OCI-M2 (cell line): ENCODE data around the gene KHDRBS2.

Source experiments
- DNase-seq: peaks from one replicate; lab custom pipeline; 2025; ENCODE audit not compliant: unreplicated experiment; lab: John Stamatoyannopoulos, UW

KHDRBS2 gene

DNA sequence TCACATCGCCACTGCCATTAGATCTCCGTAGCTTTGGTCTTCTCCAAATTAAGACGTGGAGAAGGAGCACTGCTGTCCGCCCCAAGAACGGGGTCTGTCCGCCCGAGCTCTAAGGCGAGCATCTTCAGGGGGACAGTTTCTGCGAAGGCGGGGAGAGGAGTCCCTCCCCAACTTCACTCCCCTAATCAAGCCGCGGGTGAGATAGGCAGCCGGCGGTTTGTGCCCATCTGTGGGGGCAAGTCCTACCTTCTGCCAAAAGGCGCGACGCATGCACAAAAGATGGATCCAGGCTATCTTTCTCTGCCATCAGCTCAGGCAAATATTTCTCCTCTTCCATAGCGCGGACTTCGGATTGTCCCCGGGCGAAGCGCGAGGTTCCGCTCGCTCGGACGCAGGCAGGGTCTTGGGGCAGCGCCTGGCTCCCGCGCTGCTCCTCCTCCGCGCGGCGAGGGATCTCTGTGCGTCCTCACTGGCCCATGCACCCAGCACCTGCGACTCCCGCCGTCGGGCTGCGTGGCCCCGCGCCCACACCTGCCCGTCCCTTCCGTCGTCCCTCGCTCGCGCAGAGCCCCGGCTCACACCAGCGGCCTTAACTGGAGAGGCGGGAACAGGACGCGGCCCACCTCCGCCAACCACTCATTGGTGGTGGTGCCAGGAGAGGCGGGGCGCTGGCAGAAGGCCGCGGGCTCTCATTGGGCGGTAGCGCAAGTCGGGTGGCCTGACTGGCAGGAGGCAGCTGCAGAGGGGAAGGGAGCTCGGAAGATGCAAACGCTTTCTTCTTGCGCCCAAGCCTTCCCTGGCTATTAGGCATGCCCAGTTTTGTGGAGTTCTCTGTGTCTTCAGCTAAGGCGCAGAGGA, at the start of gene KHDRBS2:
TSS of gene KHDRBS2 (minus strand) at position 614 of the 858 bp plus-strand sequence.
- DNase-seq, result no peak

DNA sequence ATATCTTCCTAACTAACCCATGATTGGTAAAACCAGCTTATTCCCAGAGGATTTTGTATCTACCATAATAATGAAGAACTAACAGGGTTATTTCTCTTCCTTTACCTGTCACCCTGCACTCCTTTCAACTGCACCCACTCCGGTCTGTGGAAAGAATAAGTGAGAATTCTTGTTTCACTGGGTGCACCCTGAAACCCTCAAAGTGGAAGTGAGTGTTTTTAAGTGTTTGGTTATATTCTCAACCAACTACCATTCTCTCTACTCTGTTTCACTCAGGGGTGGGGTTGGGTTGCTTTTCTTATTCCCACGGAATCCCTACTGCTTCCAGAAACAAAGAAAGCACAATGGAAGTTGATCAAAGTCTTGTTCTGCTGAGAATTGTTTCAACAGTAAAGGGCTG, 42.6 kb upstream of the KHDRBS2 start:
- DNase-seq, result no peak

DNA sequence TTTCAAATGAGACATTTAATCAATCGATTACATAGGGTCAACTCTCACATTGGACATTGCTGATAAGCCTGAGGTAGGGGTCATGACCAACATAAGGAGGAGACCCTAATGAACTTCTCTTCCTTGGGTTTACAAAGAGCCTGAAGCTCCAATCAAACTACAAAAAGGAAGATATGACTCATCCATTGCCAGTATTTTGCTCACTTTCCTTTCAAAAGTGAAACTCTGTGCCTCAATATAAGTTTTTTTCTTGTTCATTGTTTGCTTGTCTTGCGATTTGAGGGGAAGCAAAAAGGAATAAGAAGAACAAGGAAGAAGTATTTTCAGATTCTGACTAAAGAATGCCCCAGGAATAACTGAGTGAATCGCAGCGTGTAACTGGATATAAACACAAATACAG, 38.8 kb upstream of the KHDRBS2 start:
- DNase-seq, result no peak

DNA sequence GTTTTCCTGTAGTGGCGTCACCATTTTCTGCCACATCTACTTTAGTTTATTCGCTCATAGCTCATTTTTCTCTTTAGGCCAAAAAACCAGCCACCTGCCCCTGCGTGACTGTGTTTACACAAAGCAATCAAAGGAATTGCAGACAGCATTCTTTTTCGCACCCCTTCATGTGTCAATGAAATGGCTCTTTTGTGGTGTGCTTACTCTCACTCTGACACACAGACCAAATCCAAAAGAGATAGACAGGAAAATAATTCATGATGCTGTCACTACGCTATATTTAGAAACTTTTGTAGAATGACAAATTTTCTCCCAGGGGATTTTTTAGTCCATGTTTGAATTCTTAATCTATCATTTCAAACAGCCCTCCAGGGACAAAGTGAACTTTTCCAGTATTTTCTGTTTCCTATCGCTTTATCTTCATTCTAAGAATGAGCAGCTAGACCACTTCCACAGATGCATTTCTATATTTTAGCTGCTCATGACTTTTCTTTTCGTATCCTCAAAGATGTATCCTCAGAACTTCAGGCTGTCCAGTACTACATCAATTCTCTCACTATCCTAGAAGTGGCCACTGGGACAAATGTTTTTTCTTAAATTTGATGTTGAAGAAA, 37.9 kb upstream of the KHDRBS2 start:
- no peak for DNase-seq

DNA sequence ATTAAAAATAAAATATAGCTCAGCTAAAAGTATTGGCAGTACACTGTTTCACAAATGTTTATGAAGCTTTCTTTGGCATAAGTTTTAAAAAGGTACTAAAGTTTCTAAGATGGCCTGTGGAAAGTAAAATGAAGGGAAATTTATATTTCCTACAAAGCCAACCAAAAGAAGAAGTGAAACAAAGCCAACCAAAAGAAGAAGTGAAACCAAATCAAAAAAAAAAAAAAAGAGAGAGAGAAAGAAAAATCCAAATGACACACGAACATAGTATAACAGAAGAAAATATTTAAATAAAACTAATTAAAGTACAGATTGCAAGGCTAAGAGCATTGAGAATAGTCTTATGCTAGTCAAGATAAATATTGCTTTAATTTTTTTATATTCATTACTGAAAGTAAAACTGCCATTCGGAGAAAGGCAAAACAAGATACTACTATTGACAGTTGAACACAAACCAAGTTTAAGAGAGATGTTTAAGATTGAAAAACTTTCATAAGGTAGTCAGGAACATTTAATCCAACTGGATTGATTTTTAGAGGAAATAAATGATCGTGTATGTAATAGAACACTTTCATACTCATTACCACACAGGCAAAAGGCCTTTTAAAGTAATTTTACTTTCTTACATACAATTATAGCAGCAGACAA, 12.8 kb upstream of the KHDRBS2 start:
- no peak for DNase-seq

DNA sequence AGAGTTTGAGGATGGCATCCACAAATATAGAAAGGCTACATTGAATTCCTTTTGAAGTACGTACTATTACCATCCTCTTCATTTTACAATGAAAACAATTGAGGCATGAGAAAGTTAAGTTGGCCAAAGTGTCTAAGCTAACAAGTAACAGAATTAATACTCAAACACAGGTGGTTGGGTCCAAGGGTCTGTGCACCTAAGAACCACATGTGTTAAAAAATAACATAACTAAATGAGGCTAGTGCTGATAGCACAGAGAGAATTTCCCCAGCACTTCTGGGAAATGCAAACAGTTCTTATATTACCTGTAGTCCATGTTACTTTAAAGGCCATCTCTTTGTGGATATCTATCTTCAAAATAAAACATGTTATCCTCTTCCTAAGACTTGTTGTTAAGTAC, 10.5 kb upstream of the KHDRBS2 start:
- DNase-seq, result no peak

DNA sequence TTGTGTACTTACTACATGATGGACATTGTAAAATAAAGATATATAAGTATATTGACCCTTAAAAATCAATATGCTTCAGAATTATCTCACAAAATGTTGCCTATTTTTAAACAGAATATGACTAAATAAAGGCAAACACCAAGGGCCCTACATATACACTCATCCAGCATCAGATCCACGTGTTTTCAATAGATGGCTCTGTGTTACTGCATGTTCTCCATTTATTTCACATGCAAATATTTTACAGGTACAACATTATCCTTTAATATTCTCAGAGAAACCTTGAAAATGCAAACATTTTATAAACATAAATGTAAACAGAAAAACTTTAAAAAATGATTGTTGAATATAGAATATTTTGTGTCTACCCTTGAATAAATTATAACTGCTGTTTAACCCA, 2.9 kb upstream of the KHDRBS2 start:
- no peak for DNase-seq

DNA sequence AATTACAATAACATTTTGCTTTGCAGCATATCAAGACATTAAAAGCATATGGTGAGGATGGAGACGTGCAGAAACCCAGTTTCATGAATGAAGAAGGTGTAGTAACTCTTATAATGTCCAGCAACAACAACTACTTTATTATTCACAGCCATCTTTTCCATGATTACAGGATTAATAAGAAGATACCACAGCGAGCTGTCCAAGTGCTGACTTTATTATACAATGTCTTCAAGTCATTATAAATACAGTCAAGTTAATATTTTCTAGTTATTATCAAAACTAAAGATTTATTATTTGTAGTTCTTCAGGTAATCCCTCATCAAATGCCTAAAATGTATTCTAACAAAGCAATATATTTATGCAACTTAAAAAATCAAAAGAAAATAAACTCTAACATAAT, 2.5 kb upstream of the KHDRBS2 start:
- no peak for DNase-seq

DNA sequence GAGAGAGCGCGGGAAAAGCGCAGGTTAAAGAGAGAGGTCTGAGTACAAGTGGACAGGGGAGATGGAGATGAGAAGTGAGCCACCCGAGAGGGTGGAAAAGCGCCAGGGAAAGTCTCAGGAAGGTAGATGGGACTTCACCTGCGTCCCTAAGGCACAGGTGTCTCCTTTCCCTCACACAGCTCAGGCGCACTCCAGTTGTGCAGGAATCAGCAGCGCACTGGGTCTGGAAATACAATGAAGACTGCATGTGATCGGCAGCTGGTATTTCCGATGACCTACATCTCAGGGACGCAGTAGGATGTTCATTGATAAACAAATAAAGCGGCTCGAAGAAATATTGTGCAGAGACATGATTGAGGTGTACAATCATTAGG, 432 bp upstream of the KHDRBS2 start:
- no peak for DNase-seq

DNA sequence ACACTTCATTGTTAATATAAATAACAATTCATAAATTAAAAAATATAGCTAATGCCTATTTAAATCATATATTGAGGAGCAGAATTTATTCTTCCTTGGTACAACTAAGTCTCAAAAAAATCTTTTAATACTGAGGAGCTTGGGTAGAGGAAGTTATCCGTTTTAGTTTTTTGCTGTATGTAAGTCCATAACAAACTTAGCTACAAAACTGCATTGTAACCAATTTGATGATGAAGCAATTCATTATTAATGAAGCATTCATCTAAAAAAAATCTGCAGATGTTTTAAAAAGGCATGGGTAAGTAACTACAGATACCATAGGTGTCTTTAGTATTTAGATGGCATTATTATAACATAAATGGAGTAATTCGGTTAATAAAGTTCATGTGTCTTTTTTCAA, 1.3 kb downstream of the KHDRBS2 start:
- DNase-seq, result no peak

DNA sequence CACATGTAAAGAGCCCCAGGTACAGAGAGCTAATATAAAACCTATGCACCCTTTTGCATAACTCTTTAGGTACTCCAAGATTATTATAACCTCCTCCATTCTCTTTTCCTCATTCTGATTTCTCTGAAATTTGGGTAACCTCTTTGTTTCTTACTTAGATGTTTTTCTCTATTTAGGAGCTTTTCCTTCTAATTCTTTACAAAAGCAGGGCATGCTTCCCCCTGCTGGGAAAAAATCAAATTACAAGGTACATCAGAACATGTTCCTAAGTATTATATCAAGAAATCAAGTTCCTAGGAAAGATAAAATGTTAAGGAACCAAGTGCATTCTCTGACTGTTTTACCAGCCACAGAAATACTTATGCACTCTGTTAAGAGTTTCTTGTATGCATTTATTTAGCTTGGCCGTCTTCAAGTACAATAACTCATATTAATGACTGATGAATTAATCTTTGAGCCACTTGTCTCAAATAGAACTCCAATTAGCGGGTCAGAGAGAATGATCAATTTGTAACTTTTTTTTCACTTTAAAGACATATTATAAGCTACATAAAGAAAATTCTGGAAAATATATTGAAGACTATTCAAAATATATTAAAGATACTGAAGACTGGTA, 2.1 kb downstream of the KHDRBS2 start:
- DNase-seq, result no peak

DNA sequence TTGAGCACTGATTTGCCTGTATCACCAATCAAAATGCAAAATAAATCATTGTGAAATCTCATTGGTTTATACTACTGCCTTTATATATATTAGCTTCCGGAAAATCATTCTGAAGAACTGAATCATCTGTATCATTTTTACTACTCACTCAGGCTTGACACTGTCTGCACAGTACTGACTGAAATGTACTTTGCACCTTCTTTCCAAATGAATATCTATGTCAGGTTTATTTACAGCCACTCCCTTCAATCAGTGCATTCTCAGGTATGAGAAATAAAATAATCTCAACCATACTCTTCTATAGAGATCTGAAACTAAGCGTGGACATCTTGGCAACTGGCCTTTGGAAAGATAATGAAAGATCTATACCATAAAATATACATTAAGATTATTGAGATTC, 2.7 kb downstream of the KHDRBS2 start:
- no peak for DNase-seq

DNA sequence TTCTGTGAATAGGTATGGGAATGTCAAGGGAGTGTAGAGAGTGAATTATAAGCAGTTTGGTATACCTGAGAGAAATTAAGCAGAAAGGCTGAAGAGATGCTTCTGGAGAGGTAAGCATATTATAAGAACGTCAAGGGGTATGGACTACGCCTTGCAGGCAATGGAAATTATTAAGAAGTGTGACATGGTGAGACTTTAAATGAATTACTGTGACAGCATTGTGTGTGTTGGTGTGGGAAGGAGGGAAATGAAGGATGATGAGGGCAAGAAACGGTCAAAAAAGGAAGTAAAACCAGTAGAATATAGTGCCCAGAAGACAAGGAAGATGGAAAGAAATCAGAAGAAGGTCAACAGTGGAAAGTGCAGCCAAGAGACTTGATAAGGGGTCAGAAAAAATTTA, 5.9 kb downstream of the KHDRBS2 start:
- no peak for DNase-seq

DNA sequence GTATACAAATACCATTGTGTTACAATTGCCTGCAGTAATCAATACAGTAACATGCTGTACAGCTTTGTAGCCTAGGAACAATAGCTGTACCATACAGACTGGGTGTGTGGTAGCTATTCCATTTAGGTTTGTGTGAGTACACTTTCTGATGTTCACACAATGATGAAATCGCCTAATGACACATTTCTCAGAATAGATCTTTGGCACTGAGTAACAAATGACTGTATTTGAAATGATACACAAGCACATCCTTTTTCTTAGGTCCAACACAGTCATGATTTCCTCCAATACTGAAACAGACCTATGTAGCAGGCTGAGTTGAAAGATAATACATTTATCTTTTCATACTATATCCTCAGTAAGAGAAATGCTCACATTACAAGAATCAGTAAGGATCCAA, 13.9 kb downstream of the KHDRBS2 start:
- DNase-seq, result no peak

DNA sequence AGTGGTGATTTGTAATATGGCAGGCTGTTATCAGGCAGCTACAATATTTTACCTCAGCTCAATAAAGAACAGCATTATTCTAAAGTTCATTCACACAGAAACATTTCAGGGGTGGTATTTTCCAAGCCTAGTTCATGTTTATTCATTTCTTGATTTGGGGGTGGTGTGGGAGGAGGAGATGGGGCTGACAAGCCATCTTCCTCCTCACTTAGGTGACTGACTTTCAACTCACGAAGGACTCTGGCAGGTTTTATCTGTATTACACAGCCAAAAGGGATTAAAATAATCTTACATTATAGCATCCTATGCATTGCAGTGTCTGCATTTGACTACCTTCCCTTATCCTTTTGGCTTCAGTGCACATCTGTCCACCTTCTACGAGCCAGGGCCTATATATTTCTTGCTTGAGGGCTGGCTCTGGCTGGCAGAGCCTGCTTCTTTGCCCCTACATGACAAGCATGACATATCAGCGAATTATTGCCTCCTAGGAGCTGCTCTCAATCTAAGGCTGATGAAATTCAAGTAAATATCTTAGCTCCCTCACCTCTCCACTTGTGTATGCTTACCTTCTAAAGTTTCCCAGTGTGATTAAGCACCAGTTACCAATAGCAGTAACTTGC, 20.0 kb downstream of the KHDRBS2 start:
- no peak for DNase-seq

DNA sequence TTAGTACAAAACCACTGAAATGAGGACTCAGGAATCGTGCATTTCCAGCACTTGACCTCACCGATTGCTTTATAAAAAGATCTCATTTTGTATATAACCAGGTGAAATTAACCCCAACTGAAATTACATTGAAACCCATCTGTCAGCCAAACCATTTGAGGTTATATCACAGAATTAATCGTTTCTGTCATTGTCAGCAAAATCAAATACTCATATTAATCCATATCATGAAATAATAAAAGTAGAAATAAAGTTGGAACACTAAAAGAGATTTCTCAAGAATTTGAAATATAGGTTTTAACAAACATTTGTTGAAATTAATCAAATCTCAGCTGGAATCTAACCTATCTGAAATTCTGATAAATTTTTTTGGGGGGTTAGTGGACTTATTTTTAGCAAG, 23.7 kb downstream of the KHDRBS2 start:
- DNase-seq, result no peak

DNA sequence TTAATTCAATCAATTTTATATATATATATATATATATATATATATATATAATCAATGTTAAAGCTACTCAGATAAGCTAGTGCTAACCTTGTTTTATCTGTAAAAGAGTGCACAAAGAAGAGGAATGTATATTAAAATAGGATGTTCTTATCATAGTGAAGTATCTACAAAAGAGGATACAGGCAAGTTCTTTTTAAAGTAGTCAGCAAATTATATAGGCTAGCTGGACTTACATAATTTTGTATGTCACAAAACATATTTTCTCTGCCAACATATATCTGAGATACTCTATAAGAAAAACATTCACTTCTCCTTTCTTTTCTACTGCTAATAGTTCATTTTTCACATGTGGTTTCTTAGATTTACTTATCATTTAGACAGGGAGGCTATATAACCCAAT, 39.9 kb downstream of the KHDRBS2 start:
- no peak for DNase-seq

DNA sequence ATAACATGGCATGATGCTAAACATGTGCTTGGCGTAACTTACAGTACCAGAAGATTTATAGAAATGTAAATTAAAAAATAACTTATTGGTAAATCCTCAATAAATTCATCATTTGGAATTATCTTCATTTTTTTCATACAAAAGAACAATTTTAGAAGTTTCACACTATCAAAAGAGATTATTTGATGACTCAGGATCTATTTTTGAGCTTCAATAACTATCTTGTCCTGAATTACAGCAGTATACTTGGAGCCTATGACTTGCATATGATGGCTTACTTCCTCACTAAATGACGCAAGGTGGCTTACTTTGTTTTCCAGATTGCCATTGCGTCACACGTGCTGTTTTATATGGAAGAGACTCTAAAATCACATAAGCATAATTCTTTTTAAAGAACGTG, 49.2 kb downstream of the KHDRBS2 start:
- no peak for DNase-seq

DNA sequence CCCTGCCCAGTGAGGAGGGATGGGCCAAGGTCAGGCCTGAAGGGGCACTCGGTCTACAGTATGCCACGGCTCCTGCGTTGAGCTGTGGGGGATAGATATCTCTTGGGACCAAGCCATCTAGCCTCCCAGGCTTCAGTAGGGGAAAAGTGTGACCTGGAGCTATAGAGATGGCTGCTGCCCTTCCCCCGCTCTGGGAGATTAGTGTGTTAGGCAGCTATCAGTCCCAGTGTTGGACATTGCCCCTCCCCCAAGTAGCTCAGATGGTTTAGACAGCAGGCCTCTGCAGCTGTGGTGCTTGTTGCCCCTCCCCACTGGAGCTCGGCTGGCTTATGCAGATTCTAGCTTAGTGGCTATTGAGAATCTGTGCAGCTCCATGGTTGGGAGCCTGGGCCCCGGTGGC, 56.8 kb downstream of the KHDRBS2 start:
- DNase-seq, result no peak

DNA sequence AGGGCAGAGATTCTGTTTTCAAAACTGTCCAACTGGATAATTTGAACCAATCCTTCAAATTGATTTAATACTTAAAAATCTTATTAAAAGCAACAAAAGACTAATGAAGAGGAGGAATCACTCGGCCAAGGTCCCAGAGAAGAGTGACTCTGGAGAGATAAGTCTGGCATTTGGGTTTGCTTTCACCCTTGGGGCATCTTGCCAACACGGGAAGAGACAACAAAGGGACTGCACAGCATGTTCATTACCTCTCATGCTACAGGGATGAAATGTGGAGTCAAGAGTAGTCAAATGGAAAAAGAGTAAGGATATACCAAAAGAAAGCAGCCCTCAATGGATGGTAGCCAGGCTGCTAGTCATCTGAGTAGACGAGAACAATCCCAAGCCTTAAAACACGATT, 68.2 kb downstream of the KHDRBS2 start:
- no peak for DNase-seq

DNA sequence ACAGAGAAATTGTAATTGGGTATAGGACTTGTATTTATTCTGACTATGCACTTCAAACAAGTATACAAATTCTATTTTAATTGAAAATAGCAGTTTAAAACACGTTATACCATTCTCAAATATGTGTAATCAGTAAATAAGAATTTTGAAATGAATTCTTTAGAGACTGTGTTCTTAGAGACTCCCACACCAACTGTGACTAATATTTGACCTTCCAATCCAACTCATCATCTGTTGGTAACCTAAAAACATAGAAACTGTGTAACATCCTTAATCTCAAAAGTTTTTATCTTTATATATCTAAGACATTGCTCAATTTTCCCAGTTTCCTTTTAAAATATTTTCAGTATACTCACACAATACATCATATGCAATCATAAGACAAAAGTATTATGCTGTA, 83.9 kb downstream of the KHDRBS2 start:
- DNase-seq, result no peak
